Tibial nerve (tissue), 3 donors: ENCODE data around the gene RBM34.
"Not testable (repeated sequence)": the region's sequence is repeated elsewhere in the genome, so short reads cannot be mapped to it uniquely, and the experiment has no call there.

Experiments used
- CTCF ChIP-seq, 5 experiments: fragments of 200-600 bp in 3 of 5; fragments of 450-650 bp in 2 of 5; sonication (generic) in 3 of 5; IDR thresholded peaks; one replicate each; pipeline ENCODE4 v1.5.1; 2016 to 2019; ENCODE audit warnings: antibody characterized with exemption in 5 of 5, mild to moderate bottlenecking in 3 of 5, moderate library complexity in 2 of 5
- POLR2A ChIP-seq, 2 donors: fragments of 450-650 bp; IDR thresholded peaks; one replicate each; pipeline ENCODE4 v1.6.1; 2017; ENCODE audit warnings: antibody characterized with exemption in 2 of 2, mild to moderate bottlenecking in 2 of 2, moderate library complexity in 2 of 2

GRCh38 chr1:235091319-235092044 lies 69.6 kb downstream of the RBM34 start:
- not testable (repeated sequence) for TF ChIP-seq POLR2A, CTCF (IDR thresholded peaks at IDR 0.05)
